Stimulated activated naive B cell treated with anti-CD40 and anti-IgM and Interleukin-4, amounts not matched to agents 10 μg/mL and 1 μg/mL and 100 μg/mL, for 72 hours (primary cell): ENCODE measurements around the gene TNFAIP3.

Experiments used
- ATAC-seq, 2 donors: fragments of 150-1000 bp; cut with Tn5 transposase; replicated peaks; 2 replicates each; pipeline ENCODE4 v1.10.0; 2021; ENCODE audit warnings: moderate library complexity in 1 of 2
- DNase-seq: peaks from one replicate; pipeline ENCODE4 v3.0.0; 2021
- H3K27ac Mint-ChIP-seq: one replicate; pipeline ENCODE4 v1.8.0; 2022; ENCODE audit warnings: mild to moderate bottlenecking, mixed read lengths
- H3K27me3 Mint-ChIP-seq, 2 donors: one replicate each; pipeline ENCODE4 v1.8.0; 2022; ENCODE audit warnings: mixed read lengths in 2 of 2
- H3K36me3 Mint-ChIP-seq, 2 donors: one replicate each; pipeline ENCODE4 v1.8.0; 2022; ENCODE audit warnings: mixed read lengths in 2 of 2, mild to moderate bottlenecking in 1 of 2
- H3K4me1 Mint-ChIP-seq, 2 donors: one replicate each; pipeline ENCODE4 v1.8.0; 2022; ENCODE audit warnings: mixed read lengths in 2 of 2, mild to moderate bottlenecking in 1 of 2
- H3K4me3 Mint-ChIP-seq, 2 donors: one replicate each; pipeline ENCODE4 v1.8.0; 2022; ENCODE audit warnings: mild to moderate bottlenecking in 2 of 2, mixed read lengths in 2 of 2, moderate library complexity in 1 of 2
- H3K9me3 Mint-ChIP-seq, 2 donors: one replicate each; pipeline ENCODE4 v1.8.0; 2022; ENCODE audit warnings: mixed read lengths in 2 of 2, mild to moderate bottlenecking in 1 of 2

TNFAIP3 gene

GRCh38 chr6:137849181-137849980, 17.7 kb upstream of the TNFAIP3 start:
- no peaks in the 10 kb centered on the region for H3K9me3 Mint-ChIP-seq
- no peaks in the 10 kb centered on the region for H3K36me3 Mint-ChIP-seq
- no peak overlapping the region for H3K4me3 Mint-ChIP-seq
- peaks cover 23 to 44% of the 10 kb centered on the region in 2 donors for H3K4me1 Mint-ChIP-seq
- no peaks in the 10 kb centered on the region for H3K27me3 Mint-ChIP-seq
- peak overlapping the region; percentile 56 for H3K27ac Mint-ChIP-seq
- DNase-seq = peak; percentile 32
- peak; percentile 35 to 64 for ATAC-seq

DNA sequence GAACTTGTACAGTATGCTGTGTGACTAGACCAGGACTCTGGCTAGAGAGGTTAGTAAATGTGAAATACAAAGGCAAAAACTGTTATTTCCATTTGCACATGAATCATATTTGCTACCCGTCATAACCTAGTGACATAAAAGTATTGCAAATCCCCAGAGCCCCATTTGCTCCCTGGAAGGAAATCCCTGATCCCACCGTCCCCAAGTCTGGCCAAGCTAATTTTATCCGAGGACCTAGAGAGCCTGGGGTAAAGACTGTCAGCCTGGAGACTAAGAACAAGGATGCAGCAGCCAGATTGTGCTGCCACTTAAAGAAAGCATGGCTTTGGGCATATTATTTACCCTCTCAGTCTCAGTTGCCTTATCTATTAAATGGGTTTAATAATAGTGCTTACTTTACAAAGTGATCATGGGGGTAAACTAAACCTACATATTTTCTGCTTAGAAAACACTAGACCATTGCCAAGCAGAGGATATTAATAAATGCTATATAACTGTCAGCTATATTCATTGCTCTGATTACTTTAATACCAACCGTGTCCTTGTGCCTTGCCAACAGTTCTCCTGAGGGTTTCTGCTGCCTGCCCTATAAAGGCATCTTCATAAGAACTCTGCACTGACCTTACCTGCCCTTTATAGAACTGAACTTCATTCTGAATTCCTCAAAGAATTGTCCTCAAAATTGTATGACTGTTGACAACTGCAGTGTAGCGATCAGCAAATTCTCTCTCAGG, 16.9 kb upstream of the TNFAIP3 start:
- peak overlapping the region; percentile 72 for H3K27ac Mint-ChIP-seq
- no peak for DNase-seq
- no peaks in the 10 kb centered on the region for H3K9me3 Mint-ChIP-seq
- ATAC-seq = no peak
- peaks cover 1 to 4% of the 10 kb centered on the region in 2 donors for H3K36me3 Mint-ChIP-seq
- no peaks in the 10 kb centered on the region for H3K27me3 Mint-ChIP-seq
- H3K4me1 Mint-ChIP-seq = peaks cover 23 to 44% of the 10 kb centered on the region in 2 donors
- no peak overlapping the region for H3K4me3 Mint-ChIP-seq

DNA sequence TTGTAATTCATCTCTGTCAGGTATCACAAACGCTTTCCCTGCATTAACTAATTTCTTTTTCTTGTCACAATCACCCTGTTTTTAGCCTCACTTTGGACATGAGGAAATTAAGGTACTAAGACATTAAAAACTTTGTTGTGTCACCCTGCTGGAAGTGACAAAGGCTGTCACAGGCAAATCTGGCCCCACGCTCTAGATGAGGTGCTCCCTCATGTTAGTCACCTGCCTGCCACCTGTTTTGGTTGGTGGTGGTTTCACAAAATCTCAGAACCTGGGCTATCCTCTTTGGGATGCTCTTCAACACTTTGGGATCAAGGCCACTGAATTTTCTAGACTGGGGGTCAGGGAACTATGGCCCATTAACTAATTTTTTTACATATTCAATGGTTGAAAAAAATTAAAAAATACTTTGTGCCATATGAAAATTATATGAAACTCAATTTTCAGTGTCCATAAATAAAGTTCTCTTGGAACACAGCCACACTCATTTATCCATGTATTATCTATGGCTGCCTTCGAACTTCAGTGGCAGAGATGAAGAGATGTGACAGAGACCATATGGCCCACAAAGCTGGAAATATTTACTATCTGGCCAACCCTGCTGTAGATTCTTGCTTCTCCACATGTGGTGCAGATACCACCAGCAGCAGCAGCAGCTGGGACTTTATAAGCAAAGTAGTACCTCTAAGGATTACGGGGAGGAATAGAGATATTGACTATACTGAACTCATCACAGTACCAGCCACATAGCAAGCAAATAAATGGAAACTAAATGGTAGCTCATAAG, 16.1 kb upstream of the TNFAIP3 start:
- H3K27me3 Mint-ChIP-seq = no peaks in the 10 kb centered on the region
- peaks cover 6 to 12% of the 10 kb centered on the region in 2 donors for H3K36me3 Mint-ChIP-seq
- peaks cover 4% of the 10 kb centered on the region in 2 donors for H3K9me3 Mint-ChIP-seq
- H3K4me1 Mint-ChIP-seq = peaks cover 23 to 44% of the 10 kb centered on the region in 2 donors
- ATAC-seq = no peak
- peak overlapping the region; percentile 72 for H3K27ac Mint-ChIP-seq
- no peak overlapping the region for H3K4me3 Mint-ChIP-seq
- DNase-seq = no peak

DNA sequence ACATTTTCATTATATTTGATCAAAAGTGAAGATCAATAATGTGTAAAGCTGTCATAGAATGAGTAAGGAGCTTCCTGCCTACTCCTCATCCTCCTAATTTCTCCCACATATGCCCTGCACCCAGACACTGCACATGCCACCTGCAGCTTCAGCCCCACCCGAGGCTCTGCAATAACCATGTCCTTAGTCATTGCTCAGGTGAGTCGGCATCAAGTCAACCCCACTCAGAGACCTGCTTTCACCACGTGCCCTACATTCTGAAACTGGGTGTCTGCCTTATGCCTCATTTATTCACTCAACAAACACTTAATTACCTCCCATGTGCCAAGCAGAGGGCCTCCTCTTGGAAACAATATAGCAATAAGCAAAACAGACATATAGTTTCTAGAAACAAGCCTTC, 15.4 kb upstream of the TNFAIP3 start:
- DNase-seq (no peak), ATAC-seq (no peak)
- Mint-ChIP-seq H3K27ac (no peak overlapping the region), H3K4me3 (no peak overlapping the region), H3K36me3 (peaks cover 12 to 17% of the 10 kb centered on the region in 2 donors), H3K27me3 (no peaks in the 10 kb centered on the region), H3K4me1 (peaks cover 23 to 44% of the 10 kb centered on the region in 2 donors), H3K9me3 (peaks cover 4 to 7% of the 10 kb centered on the region in 2 donors)

- Mint-ChIP-seq H3K4me3 (no peak overlapping the region), H3K27ac (peak overlapping the region; percentile 78), H3K36me3 (peaks cover 17 to 23% of the 10 kb centered on the region in 2 donors), H3K4me1 (peaks cover 23 to 44% of the 10 kb centered on the region in 2 donors), H3K27me3 (no peaks in the 10 kb centered on the region), H3K9me3 (peaks cover 4 to 7% of the 10 kb centered on the region in 2 donors)
- ATAC-seq = no peak
- no peak for DNase-seq
Measured at GRCh38 chr6:137852346-137852745, 14.7 kb upstream of the TNFAIP3 start.

GRCh38 chr6:137852811-137853210, 14.2 kb upstream of the TNFAIP3 start:
- ATAC-seq = no peak
- Mint-ChIP-seq H3K27me3 (no peaks in the 10 kb centered on the region), H3K9me3 (peaks cover 4 to 7% of the 10 kb centered on the region in 2 donors), H3K27ac (peak overlapping the region; percentile 78), H3K4me1 (peaks cover 23 to 44% of the 10 kb centered on the region in 2 donors), H3K36me3 (peaks cover 21 to 28% of the 10 kb centered on the region in 2 donors), H3K4me3 (no peak overlapping the region)
- DNase-seq = no peak

- peaks cover 4 to 7% of the 10 kb centered on the region in 2 donors for H3K9me3 Mint-ChIP-seq
- no peaks in the 10 kb centered on the region for H3K27me3 Mint-ChIP-seq
- peaks cover 21 to 30% of the 10 kb centered on the region in 2 donors for H3K36me3 Mint-ChIP-seq
- peak in 1 of 2 donors; percentile 10 for ATAC-seq
- DNase-seq = no peak
- no peak overlapping the region for H3K27ac Mint-ChIP-seq
- no peak overlapping the region for H3K4me3 Mint-ChIP-seq
- peaks cover 23 to 44% of the 10 kb centered on the region in 2 donors for H3K4me1 Mint-ChIP-seq
Measured at GRCh38 chr6:137853569-137854213, 13.4 kb upstream of the TNFAIP3 start.

- Mint-ChIP-seq H3K4me1 (peaks cover 18 to 34% of the 10 kb centered on the region in 2 donors), H3K9me3 (peaks cover 4 to 7% of the 10 kb centered on the region in 2 donors), H3K36me3 (peaks cover 25 to 40% of the 10 kb centered on the region in 2 donors), H3K27me3 (no peaks in the 10 kb centered on the region), H3K4me3 (no peak overlapping the region), H3K27ac (no peak overlapping the region)
- DNase-seq (no peak), ATAC-seq (no peak)
Measured at GRCh38 chr6:137856138-137856898, 10.7 kb upstream of the TNFAIP3 start.

DNA sequence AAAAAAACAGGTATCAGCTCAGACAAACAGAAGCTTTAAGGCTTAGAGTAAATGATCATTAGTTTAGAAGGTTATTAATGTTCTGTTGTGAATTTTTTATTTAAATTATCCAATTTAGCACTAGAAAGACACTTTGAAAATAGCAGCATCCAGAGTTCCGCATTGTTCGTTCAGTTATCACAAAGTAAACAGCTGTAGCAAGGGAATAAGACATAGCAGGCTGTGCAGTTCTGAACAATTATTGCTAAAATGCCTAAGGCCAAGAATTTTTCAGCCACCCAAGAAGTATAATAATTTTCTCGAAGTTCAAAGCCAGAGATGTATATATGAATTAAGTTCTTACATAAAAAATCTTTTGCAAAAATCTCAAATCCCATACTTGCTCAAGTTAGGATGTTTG, 8.0 kb upstream of the TNFAIP3 start:
- DNase-seq = no peak
- no peaks in the 10 kb centered on the region for H3K27me3 Mint-ChIP-seq
- H3K27ac Mint-ChIP-seq = no peak overlapping the region
- peaks cover 27 to 47% of the 10 kb centered on the region in 2 donors for H3K36me3 Mint-ChIP-seq
- peaks cover 11 to 21% of the 10 kb centered on the region in 2 donors for H3K4me1 Mint-ChIP-seq
- ATAC-seq = no peak
- H3K9me3 Mint-ChIP-seq = peaks cover 4 to 7% of the 10 kb centered on the region in 2 donors
- H3K4me3 Mint-ChIP-seq = no peak overlapping the region

DNA sequence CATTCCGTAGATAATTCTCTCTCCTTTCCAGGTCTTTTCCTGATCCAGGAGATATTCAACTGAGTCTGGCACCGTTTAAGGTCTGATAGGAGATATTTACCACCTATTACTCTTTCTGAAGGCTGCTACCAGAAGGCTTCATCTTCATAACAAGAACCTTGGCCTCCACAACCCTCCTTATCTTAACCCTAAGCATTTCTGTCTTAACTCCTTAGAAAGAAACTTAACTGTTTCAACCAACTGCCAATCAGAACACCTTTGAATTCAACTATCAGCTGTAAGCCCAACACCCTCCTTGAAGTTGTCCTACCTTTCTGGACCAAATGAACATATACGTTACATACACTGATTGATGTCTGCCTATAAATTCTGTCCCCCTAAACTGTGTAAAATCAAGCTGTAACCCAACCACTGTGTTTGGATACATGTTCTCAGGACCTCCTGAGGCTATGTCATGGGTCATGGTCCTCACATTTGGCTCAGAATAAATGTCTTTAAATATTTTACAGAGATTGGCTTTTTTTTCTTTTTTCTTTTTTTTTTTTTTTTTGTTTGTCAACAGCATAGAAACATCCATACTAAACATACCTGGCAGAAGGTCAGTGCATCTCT, 6.6 kb upstream of the TNFAIP3 start:
- ATAC-seq (no peak), DNase-seq (no peak)
- Mint-ChIP-seq H3K27ac (peak overlapping the region; percentile 72), H3K9me3 (peaks cover 6 to 8% of the 10 kb centered on the region in 2 donors), H3K27me3 (no peaks in the 10 kb centered on the region), H3K36me3 (peaks cover 33 to 51% of the 10 kb centered on the region in 2 donors), H3K4me1 (peaks cover 20 to 36% of the 10 kb centered on the region in 2 donors), H3K4me3 (no peak overlapping the region)

- H3K36me3 Mint-ChIP-seq = peaks cover 22 to 41% of the 10 kb centered on the region in 2 donors
- H3K4me3 Mint-ChIP-seq = no peak overlapping the region
- no peak overlapping the region for H3K27ac Mint-ChIP-seq
- no peaks in the 10 kb centered on the region for H3K27me3 Mint-ChIP-seq
- no peak for ATAC-seq
- DNase-seq = no peak
- peaks cover 2 to 3% of the 10 kb centered on the region in 2 donors for H3K9me3 Mint-ChIP-seq
- peaks cover 30 to 48% of the 10 kb centered on the region in 2 donors for H3K4me1 Mint-ChIP-seq
Measured at GRCh38 chr6:137861550-137862337, 5.3 kb upstream of the TNFAIP3 start.

DNA sequence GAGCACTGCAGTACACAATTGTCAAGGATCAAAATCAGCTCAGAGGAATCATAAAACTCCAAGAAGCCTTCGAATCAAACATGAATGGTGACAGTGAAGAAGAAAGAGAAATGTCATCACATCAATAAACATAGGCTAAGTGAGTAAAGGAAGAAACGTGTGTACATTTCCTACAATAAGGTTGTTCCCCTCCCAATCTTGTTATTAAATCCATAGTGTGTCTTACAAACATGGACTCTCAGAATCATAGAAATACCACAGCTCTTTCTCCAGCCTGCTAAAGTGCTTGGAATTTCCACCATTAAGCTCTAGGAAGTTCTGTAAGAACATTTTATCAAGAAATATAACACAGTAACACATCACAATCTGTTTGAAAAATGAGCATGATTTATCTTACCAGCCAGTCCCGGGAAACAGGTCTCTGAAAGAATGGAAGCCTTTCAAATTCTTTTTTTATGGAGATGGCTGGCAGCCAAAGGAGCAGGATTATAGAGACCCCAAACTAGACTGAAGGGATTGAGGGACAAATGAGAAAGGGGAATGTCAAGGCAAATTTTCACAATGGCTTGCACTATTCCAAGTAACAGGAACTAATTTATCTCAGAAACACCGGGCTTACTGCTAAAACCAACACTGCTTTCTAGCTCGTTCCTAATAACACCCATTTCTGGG, 4.5 kb upstream of the TNFAIP3 start:
- Mint-ChIP-seq H3K4me1 (peaks cover 30 to 48% of the 10 kb centered on the region in 2 donors), H3K9me3 (peaks cover 2 to 3% of the 10 kb centered on the region in 2 donors), H3K27ac (no peak overlapping the region), H3K36me3 (peaks cover 17 to 40% of the 10 kb centered on the region in 2 donors), H3K4me3 (no peak overlapping the region), H3K27me3 (no peaks in the 10 kb centered on the region)
- DNase-seq (no peak), ATAC-seq (no peak)
